DMS79 treated with DMSO at 0.1 percent for 48 hours (cell line): Measurements from ENCODE around the gene RNASEH1.
"Not testable (repeated sequence)": the region's sequence is repeated elsewhere in the genome, so short reads cannot be mapped to it uniquely, and the experiment has no call there.

Experiments
- DNase-seq: peaks from one replicate; lab custom pipeline; 2025; lab: John Stamatoyannopoulos, UW

Gene RNASEH1

GRCh38 chr2:3518496-3519254 is 39.5 kb downstream of the RNASEH1 start:
- DNase-seq = peak; percentile 95

- DNase-seq = peak; percentile 37
Observed at GRCh38 chr2:3517948-3518495, 40.1 kb downstream of the RNASEH1 start.

GRCh38 chr2:3516831-3517230 is 41.3 kb downstream of the RNASEH1 start:
- DNase-seq = no peak

- not testable (repeated sequence) for DNase-seq
Observed at GRCh38 chr2:3515438-3515837, 42.7 kb downstream of the RNASEH1 start.

- DNase-seq = no peak
Observed at GRCh38 chr2:3513026-3513810, 44.9 kb downstream of the RNASEH1 start.

GRCh38 chr2:3512086-3512485 is 46.0 kb downstream of the RNASEH1 start:
- DNase-seq = no peak

- no peak for DNase-seq
Observed at GRCh38 chr2:3505771-3506170, 52.4 kb downstream of the RNASEH1 start.

- no peak for DNase-seq
Observed at GRCh38 chr2:3504741-3505140, 53.4 kb downstream of the RNASEH1 start.

- no peak for DNase-seq
Observed at GRCh38 chr2:3503483-3503882, 54.6 kb downstream of the RNASEH1 start.

GRCh38 chr2:3503046-3503445 is 55.1 kb downstream of the RNASEH1 start:
- DNase-seq = no peak

GRCh38 chr2:3500326-3500899 is 57.7 kb downstream of the RNASEH1 start:
- DNase-seq = no peak

- DNase-seq = no peak
Observed at GRCh38 chr2:3498783-3499394, 59.2 kb downstream of the RNASEH1 start.

- not testable (repeated sequence) for DNase-seq
Observed at GRCh38 chr2:3496708-3497080, 61.4 kb downstream of the RNASEH1 start.
